Colonic mucosa (tissue), 4 donors: ENCODE data around the gene CTXND1. TPM values are rescaled to one million over a fixed set of nuclear protein-coding genes. Genes with fewer than 3 reads are reported as not detected.

Source experiments
- DNase-seq: peaks from one replicate; pipeline ENCODE4 v3.0.0-alpha.2; 2020
- H3K27ac ChIP-seq: fragments of 200-600 bp; one replicate; pipeline ENCODE4 v1.8.0; 2021
- H3K27me3 ChIP-seq: fragments of 200-600 bp; one replicate; pipeline ENCODE4 v1.8.0; 2021
- H3K36me3 ChIP-seq: fragments of 200-600 bp; one replicate; pipeline ENCODE4 v1.8.0; 2021
- H3K4me1 ChIP-seq: fragments of 200-600 bp; one replicate; pipeline ENCODE4 v1.8.0; 2021; ENCODE audit warnings: mild to moderate bottlenecking
- H3K4me3 ChIP-seq: fragments of 200-600 bp; one replicate; pipeline ENCODE4 v1.8.0; 2021
- H3K9ac ChIP-seq, 2 donors: one replicate each; pipeline ENCODE4 v1.7.0; 2013; ENCODE audit warnings: control low read depth in 2 of 2, low read depth in 2 of 2, low read length in 2 of 2
- H3K9me3 ChIP-seq: fragments of 200-600 bp; one replicate; pipeline ENCODE4 v1.8.0; 2021
- CTCF ChIP-seq: fragments of 200-600 bp; IDR thresholded peaks from one replicate; pipeline ENCODE4 v1.8.0; 2022; ENCODE audit warnings: antibody characterized with exemption, mild to moderate bottlenecking
- intact Hi-C: fragments of 100-400 bp; cut with DNase I; formaldehyde crosslinking; loops from one replicate; pipeline ENCODE4 v1.14.1; 2022
- total RNA-seq, 2 donors: library from RNA; stranded (reverse); fragmentation: NEBNext Ultra II Directional in 1 of 2; extraction: Animal tissue kit (Norgen Biotek cat#: 25700) in 1 of 2; gene quantifications; one replicate each; pipeline ENCODE4 v1.2.1, GENCODE V29; 2021
- donor health status: healthy.
- donor health status: DM: no; HTN: no; CAD: no.
- donor health status: DM: no; HTN: no; CAD: no.

CTXND1 gene
- total RNA-seq, 2 donors from 2014 or later, result 0.11 to 0.12 TPM

GRCh38 chr15:80194914-80195313 lies 57.1 kb downstream of the CTXND1 start:
- no peak overlapping the region for H3K4me3 ChIP-seq
- H3K27ac ChIP-seq, result no peak overlapping the region
- H3K4me1 ChIP-seq, result no peaks in the 10 kb centered on the region
- no peak overlapping the region for H3K9ac ChIP-seq
- no peaks in the 10 kb centered on the region for H3K27me3 ChIP-seq
- no peak for DNase-seq
- H3K9me3 ChIP-seq, result no peaks in the 10 kb centered on the region
- no peak for TF ChIP-seq CTCF
- intact Hi-C loops, result no loop called here
- H3K36me3 ChIP-seq, result no peaks in the 10 kb centered on the region

DNA sequence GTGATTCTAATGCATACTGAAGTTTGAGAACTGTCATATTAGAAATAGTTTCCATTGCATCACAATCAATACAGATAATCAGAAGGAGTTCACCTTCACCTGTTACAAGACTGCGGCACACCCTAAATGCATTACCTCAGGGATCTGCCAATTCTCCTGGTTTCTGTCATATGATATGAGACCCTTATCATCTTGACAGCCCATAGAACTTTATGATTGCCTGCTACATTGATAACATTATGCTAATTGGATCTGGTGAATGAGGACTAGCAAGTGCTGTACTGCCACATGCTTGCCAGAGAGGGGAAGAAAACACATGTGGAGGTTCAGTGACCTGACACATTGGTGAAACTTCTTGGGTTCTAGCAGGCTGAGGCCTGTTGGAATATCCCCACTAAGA lies 57.8 kb downstream of the CTXND1 start:
- intact Hi-C loops, result no loop called here
- H3K4me1 ChIP-seq, result no peaks in the 10 kb centered on the region
- no peaks in the 10 kb centered on the region for H3K9me3 ChIP-seq
- no peaks in the 10 kb centered on the region for H3K27me3 ChIP-seq
- no peaks in the 10 kb centered on the region for H3K36me3 ChIP-seq
- no peak for DNase-seq
- TF ChIP-seq CTCF, result no peak
- H3K4me3 ChIP-seq, result no peak overlapping the region
- no peak overlapping the region for H3K27ac ChIP-seq
- H3K9ac ChIP-seq, result no peak overlapping the region

GRCh38 chr15:80191897-80192595 lies 60.0 kb downstream of the CTXND1 start:
- no peaks in the 10 kb centered on the region for H3K4me1 ChIP-seq
- H3K36me3 ChIP-seq, result no peaks in the 10 kb centered on the region
- H3K9me3 ChIP-seq, result no peaks in the 10 kb centered on the region
- no peak for DNase-seq
- H3K9ac ChIP-seq, result no peak overlapping the region
- H3K27ac ChIP-seq, result no peak overlapping the region
- intact Hi-C loops, result no loop called here
- TF ChIP-seq CTCF, result no peak
- H3K27me3 ChIP-seq, result no peaks in the 10 kb centered on the region
- H3K4me3 ChIP-seq, result no peak overlapping the region

GRCh38 chr15:80191198-80191597 lies 60.8 kb downstream of the CTXND1 start:
- no peak overlapping the region for H3K4me3 ChIP-seq

GRCh38 chr15:80188251-80188650 lies 63.8 kb downstream of the CTXND1 start:
- no peak for TF ChIP-seq CTCF
- Histone ChIP-seq H3K27ac (no peak overlapping the region), H3K9ac (no peak overlapping the region), H3K4me1 (no peaks in the 10 kb centered on the region), H3K9me3 (no peaks in the 10 kb centered on the region), H3K36me3 (no peaks in the 10 kb centered on the region), H3K4me3 (no peak overlapping the region), H3K27me3 (no peaks in the 10 kb centered on the region)
- intact Hi-C loops, result no loop called here
- no peak for DNase-seq

More at GRCh38 chr15:80191198-80191597, 60.8 kb downstream of the CTXND1 start:
- intact Hi-C loops, result no loop called here
- H3K27me3 ChIP-seq, result no peaks in the 10 kb centered on the region
- H3K4me1 ChIP-seq, result no peaks in the 10 kb centered on the region
- no peak overlapping the region for H3K9ac ChIP-seq
- no peaks in the 10 kb centered on the region for H3K36me3 ChIP-seq
- no peak for TF ChIP-seq CTCF
- no peak overlapping the region for H3K27ac ChIP-seq
- DNase-seq, result no peak
- no peaks in the 10 kb centered on the region for H3K9me3 ChIP-seq
